ENCODE measurements around the gene RBM10. TPM values are rescaled to one million over a fixed set of nuclear protein-coding genes. Genes with fewer than 3 reads are reported as not detected.
A peak's percentile ranks its signal among the peaks of the same experiment; 100 is the strongest.

Gene RBM10
- total and polyA plus RNA-seq, 4 donors = 8.4 to 46.8 (median 24.3) TPM

DNA sequence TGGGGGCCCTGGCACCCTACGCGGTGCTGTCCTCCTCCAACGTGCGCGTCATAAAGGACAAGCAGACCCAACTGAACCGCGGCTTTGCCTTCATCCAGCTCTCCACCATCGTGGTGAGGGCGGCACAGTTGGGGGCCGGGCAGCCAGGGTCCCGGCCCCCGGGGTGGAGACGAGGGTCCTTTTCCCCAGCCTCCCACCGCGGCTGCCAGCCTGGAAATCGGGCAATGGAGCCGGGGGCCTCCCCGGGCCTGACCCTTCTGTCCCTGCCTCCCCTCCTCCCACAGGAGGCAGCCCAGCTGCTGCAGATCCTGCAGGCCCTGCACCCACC, 34.9 kb downstream of the RBM10 start:
- intact Hi-C loops (cut with DNase I) = no loop called here
- no peaks in the 10 kb centered on the region for H3K36me3 ChIP-seq (ENCODE audit: control insufficient read depth in 1 of 2, insufficient read depth in 2 of 2, low read length in 1 of 2)
- WGBS, 2 donors = 86 to 91% methylated on average over 18 of the region's 18 CpGs
- no peak overlapping the region for H3K4me3 ChIP-seq (ENCODE audit: low read length in 2 of 2)
- no peak for ATAC-seq (ENCODE audit: low FRiP score)
- H3K27ac ChIP-seq (ENCODE audit: low read depth in 1 of 2, low read length in 2 of 2) = no peak overlapping the region
- no peaks in the 10 kb centered on the region for H3K27me3 ChIP-seq (ENCODE audit: control insufficient read depth in 1 of 2, insufficient read depth in 2 of 2, low read length in 1 of 2)
- no peaks in the 10 kb centered on the region for H3K4me1 ChIP-seq (ENCODE audit: control insufficient read depth in 1 of 2, insufficient read depth in 2 of 2, low read length in 2 of 2)
- peak; percentile 43 to 71 for DNase-seq
- no peaks in the 10 kb centered on the region for H3K9me3 ChIP-seq (ENCODE audit: control insufficient read depth, low read length)

DNA sequence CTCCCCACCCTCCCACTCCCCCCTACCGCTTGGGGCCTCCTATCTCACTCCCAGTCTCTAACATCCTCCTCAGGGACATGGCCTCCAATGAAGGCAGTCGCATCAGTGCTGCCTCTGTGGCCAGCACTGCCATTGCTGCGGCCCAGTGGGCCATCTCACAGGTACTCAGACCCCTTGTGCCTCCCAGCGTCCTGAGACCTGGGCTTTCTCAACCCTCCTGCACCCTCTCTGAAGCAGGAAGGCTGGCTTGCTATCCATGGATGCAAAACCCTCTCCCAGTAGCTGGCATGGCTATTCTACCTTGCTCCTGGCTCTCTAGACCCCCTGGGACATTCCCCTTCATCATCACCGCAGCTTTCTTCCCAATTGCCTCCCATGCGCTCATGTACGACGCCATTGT, 35.3 kb downstream of the RBM10 start:
- WGBS, 2 donors = 85 to 87% methylated on average over 8 of the region's 8 CpGs
- Histone ChIP-seq H3K36me3 (ENCODE audit: control insufficient read depth in 1 of 2, insufficient read depth in 2 of 2, low read length in 1 of 2) (peaks cover 0 to 4% of the 10 kb centered on the region in 2 donors), H3K4me1 (ENCODE audit: control insufficient read depth in 1 of 2, insufficient read depth in 2 of 2, low read length in 2 of 2) (no peaks in the 10 kb centered on the region), H3K27ac (ENCODE audit: low read depth in 1 of 2, low read length in 2 of 2) (no peak overlapping the region), H3K4me3 (ENCODE audit: low read length in 2 of 2) (no peak overlapping the region), H3K27me3 (ENCODE audit: control insufficient read depth in 1 of 2, insufficient read depth in 2 of 2, low read length in 1 of 2) (no peaks in the 10 kb centered on the region), H3K9me3 (ENCODE audit: control insufficient read depth, low read length) (no peaks in the 10 kb centered on the region)
- intact Hi-C loops (cut with DNase I) = no loop called here
- ATAC-seq (ENCODE audit: low FRiP score) (no peak), DNase-seq (peak; percentile 6 to 34)

DNA sequence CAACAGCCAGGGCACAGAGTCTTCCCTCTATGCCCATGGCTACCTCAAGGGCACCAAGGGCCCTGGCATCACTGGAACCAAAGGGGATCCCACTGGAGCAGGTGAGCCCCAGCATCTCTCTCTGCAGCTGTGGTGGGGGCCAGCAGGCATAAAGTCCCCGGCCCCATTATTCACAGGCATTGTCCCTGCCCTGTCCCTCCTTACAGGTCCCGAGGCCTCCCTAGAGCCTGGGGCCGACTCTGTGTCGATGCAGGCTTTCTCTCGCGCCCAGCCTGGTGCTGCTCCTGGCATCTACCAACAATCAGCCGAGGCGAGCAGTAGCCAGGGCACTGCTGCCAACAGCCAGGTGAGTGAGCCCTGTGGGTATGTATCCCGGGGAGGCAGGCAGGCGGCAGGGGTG, 36.3 kb downstream of the RBM10 start:
- no peak for ATAC-seq (ENCODE audit: low FRiP score)
- Histone ChIP-seq H3K4me1 (ENCODE audit: control insufficient read depth in 1 of 2, insufficient read depth in 2 of 2, low read length in 2 of 2) (no peaks in the 10 kb centered on the region), H3K9me3 (ENCODE audit: control insufficient read depth, low read length) (no peaks in the 10 kb centered on the region), H3K36me3 (ENCODE audit: control insufficient read depth in 1 of 2, insufficient read depth in 2 of 2, low read length in 1 of 2) (peaks cover 0 to 11% of the 10 kb centered on the region in 2 donors), H3K27ac (ENCODE audit: low read depth in 1 of 2, low read length in 2 of 2) (no peak overlapping the region), H3K4me3 (ENCODE audit: low read length in 2 of 2) (no peak overlapping the region), H3K27me3 (ENCODE audit: control insufficient read depth in 1 of 2, insufficient read depth in 2 of 2, low read length in 1 of 2) (no peaks in the 10 kb centered on the region)
- 90 to 91% methylated on average over 10 of the region's 10 CpGs for WGBS, 2 donors
- intact Hi-C loops (cut with DNase I) = no loop called here
- DNase-seq = peak; percentile 29 to 53

DNA sequence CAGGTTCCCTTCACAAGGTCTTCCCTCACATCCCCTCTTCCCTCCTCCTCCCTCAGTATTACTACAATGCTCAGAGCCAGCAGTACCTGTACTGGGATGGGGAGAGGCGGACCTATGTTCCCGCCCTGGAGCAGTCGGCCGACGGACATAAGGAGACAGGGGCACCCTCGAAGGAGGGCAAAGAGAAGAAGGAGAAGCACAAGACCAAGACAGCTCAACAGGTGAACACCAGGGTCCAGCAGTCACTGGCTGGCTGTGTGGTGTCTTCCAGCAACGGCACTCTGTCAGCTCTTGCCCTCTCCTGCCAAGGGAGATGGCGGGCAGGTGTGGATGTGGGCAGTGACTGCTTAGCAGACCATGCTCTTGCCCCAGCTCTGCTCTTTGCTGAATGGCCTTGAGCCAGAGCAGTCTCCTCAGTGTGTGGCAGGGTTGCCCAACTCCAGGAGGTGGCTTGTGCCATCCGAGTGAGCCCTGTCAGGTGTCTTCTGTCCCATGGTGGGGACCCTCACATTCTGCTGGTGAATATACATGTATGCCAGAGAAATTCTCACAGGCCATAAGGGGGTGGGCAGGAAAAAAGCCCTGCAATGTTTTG, 37.2 kb downstream of the RBM10 start:
- ATAC-seq (ENCODE audit: low FRiP score) (no peak), DNase-seq (peak; percentile 28 to 47)
- Histone ChIP-seq H3K36me3 (ENCODE audit: control insufficient read depth in 1 of 2, insufficient read depth in 2 of 2, low read length in 1 of 2) (peaks cover 0 to 11% of the 10 kb centered on the region in 2 donors), H3K4me1 (ENCODE audit: control insufficient read depth in 1 of 2, insufficient read depth in 2 of 2, low read length in 2 of 2) (no peaks in the 10 kb centered on the region), H3K27me3 (ENCODE audit: control insufficient read depth in 1 of 2, insufficient read depth in 2 of 2, low read length in 1 of 2) (no peaks in the 10 kb centered on the region), H3K9me3 (ENCODE audit: control insufficient read depth, low read length) (no peaks in the 10 kb centered on the region), H3K27ac (ENCODE audit: low read depth in 1 of 2, low read length in 2 of 2) (no peak overlapping the region), H3K4me3 (ENCODE audit: low read length in 2 of 2) (no peak overlapping the region)
- 85 to 87% methylated on average over 9 of the region's 9 CpGs for WGBS, 2 donors
- intact Hi-C loops (cut with DNase I) = no loop called here

DNA sequence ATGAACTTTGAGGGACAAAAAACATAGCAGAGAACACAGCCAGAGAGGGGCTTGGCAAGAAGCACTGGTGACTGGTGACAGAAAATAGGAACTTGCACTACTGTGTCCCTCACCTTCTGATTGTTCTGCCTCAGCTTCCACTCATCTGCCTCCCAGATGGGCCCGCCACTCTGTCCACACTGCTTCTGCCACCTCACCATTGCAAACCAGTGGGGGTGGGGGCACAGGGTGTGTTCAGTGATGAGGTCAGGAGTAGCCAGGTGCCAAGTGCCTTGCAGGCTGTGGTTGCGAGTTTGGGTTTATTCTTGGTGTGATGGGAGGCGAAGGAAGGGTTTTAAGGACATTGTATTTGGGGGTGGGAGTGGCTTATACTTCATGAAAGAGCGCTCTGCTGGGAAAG, 39.5 kb downstream of the RBM10 start:
- ATAC-seq (ENCODE audit: low FRiP score) = no peak
- no peaks in the 10 kb centered on the region for H3K4me1 ChIP-seq (ENCODE audit: control insufficient read depth in 1 of 2, insufficient read depth in 2 of 2, low read length in 2 of 2)
- no peak overlapping the region for H3K27ac ChIP-seq (ENCODE audit: low read depth in 1 of 2, low read length in 2 of 2)
- WGBS, 2 donors = 84 to 86% methylated on average over 4 of the region's 4 CpGs
- H3K36me3 ChIP-seq (ENCODE audit: control insufficient read depth in 1 of 2, insufficient read depth in 2 of 2, low read length in 1 of 2) = peaks cover 0 to 11% of the 10 kb centered on the region in 2 donors
- DNase-seq = peak; percentile 26 to 35
- no peak overlapping the region for H3K4me3 ChIP-seq (ENCODE audit: low read length in 2 of 2)
- H3K9me3 ChIP-seq (ENCODE audit: control insufficient read depth, low read length) = no peaks in the 10 kb centered on the region
- H3K27me3 ChIP-seq (ENCODE audit: control insufficient read depth in 1 of 2, insufficient read depth in 2 of 2, low read length in 1 of 2) = no peaks in the 10 kb centered on the region
- intact Hi-C loops (cut with DNase I) = no loop called here

DNA sequence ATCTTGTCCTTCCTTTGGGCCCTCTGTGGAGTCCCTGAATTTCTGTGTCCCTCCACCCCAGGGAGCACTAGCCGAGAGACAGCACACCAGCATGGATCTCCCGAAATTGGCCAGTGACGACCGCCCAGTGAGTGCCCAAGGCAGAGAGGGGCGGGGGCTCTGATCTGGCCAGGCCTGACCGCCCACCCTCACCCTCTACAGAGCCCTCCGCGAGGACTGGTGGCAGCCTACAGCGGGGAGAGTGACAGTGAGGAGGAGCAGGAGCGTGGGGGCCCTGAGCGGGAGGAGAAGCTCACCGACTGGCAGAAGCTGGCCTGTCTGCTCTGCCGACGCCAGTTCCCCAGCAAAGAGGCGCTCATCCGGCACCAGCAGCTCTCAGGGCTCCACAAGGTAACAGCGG, 40.2 kb downstream of the RBM10 start:
- H3K27me3 ChIP-seq (ENCODE audit: control insufficient read depth in 1 of 2, insufficient read depth in 2 of 2, low read length in 1 of 2) = no peaks in the 10 kb centered on the region
- H3K4me1 ChIP-seq (ENCODE audit: control insufficient read depth in 1 of 2, insufficient read depth in 2 of 2, low read length in 2 of 2) = no peaks in the 10 kb centered on the region
- no peaks in the 10 kb centered on the region for H3K9me3 ChIP-seq (ENCODE audit: control insufficient read depth, low read length)
- no peak overlapping the region for H3K27ac ChIP-seq (ENCODE audit: low read depth in 1 of 2, low read length in 2 of 2)
- ATAC-seq (ENCODE audit: low FRiP score) = peak; percentile 30
- H3K36me3 ChIP-seq (ENCODE audit: control insufficient read depth in 1 of 2, insufficient read depth in 2 of 2, low read length in 1 of 2) = peaks cover 0 to 11% of the 10 kb centered on the region in 2 donors
- 82 to 91% methylated on average over 17 of the region's 17 CpGs for WGBS, 2 donors
- no peak overlapping the region for H3K4me3 ChIP-seq (ENCODE audit: low read length in 2 of 2)
- intact Hi-C loops (cut with DNase I) = no loop called here
- DNase-seq = peak; percentile 30 to 74

DNA sequence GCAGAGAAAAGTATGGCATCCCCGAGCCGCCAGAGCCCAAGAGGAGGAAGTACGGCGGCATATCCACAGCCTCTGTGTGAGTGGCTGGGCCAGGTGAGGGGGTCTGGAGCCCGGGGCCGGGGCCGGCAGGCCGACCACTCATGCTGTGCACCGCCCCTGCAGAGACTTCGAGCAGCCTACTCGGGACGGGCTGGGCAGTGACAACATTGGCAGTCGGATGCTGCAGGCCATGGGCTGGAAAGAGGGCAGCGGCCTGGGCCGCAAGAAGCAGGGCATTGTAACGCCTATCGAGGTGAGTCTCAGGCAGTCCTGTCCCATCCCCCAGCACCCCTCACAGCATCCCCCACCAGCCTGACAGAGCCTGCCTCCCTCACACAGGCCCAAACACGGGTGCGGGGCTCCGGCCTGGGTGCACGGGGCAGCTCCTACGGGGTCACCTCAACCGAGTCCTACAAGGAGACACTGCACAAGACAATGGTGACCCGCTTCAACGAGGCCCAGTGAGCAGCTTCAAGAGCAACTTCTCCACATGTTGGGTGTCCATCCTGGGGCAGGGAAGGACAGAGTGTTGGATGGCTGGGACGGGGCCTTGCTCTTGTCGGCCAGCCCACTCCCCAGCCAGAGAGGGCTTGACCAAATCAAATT, 41.2 kb downstream of the RBM10 start:
- 83 to 85% methylated on average over 27 of the region's 27 CpGs for WGBS, 2 donors
- H3K27ac ChIP-seq (ENCODE audit: low read depth in 1 of 2, low read length in 2 of 2) = no peak overlapping the region
- ATAC-seq (ENCODE audit: low FRiP score) (no peak), DNase-seq (peak; percentile 29 to 58)
- no peaks in the 10 kb centered on the region for H3K27me3 ChIP-seq (ENCODE audit: control insufficient read depth in 1 of 2, insufficient read depth in 2 of 2, low read length in 1 of 2)
- peaks cover 0 to 11% of the 10 kb centered on the region in 2 donors for H3K36me3 ChIP-seq (ENCODE audit: control insufficient read depth in 1 of 2, insufficient read depth in 2 of 2, low read length in 1 of 2)
- H3K4me1 ChIP-seq (ENCODE audit: control insufficient read depth in 1 of 2, insufficient read depth in 2 of 2, low read length in 2 of 2) = no peaks in the 10 kb centered on the region
- intact Hi-C loops (cut with DNase I) = no loop called here
- H3K4me3 ChIP-seq (ENCODE audit: low read length in 2 of 2) = no peak overlapping the region
- H3K9me3 ChIP-seq (ENCODE audit: control insufficient read depth, low read length) = no peaks in the 10 kb centered on the region

DNA sequence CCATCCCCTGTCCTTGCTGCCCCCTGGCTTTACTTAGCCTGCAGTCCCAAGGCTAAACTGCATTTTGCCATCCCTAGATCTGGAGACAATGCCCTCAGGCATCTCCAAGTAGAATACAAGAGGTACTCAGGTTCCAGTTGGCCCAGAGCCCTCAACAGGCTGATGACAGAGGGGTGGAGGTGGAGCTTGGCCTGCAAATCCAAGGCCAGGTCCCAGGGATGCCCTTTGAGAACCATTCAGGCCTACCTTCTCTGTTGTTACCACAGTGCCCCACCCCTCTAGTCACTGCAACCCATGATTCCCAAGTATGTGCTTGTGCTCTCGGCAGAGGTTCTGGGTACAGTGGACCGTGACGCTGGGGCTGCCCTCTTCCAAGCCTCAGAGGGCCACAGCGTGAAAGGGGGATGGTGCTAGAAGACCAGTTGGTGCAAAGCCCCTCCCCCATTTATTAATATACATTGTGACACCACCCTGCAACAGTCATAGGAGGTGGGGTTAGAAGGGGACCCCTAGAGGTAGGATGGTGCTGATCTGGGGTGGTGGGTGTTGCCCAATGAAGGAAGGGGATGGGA, 42.2 kb downstream of the RBM10 start:
- Histone ChIP-seq H3K27me3 (ENCODE audit: control insufficient read depth in 1 of 2, insufficient read depth in 2 of 2, low read length in 1 of 2) (no peaks in the 10 kb centered on the region), H3K36me3 (ENCODE audit: control insufficient read depth in 1 of 2, insufficient read depth in 2 of 2, low read length in 1 of 2) (peaks cover 0 to 11% of the 10 kb centered on the region in 2 donors), H3K27ac (ENCODE audit: low read depth in 1 of 2, low read length in 2 of 2) (no peak overlapping the region), H3K4me3 (ENCODE audit: low read length in 2 of 2) (no peak overlapping the region), H3K9me3 (ENCODE audit: control insufficient read depth, low read length) (no peaks in the 10 kb centered on the region), H3K4me1 (ENCODE audit: control insufficient read depth in 1 of 2, insufficient read depth in 2 of 2, low read length in 2 of 2) (no peaks in the 10 kb centered on the region)
- intact Hi-C loops (cut with DNase I) = no loop called here
- ATAC-seq (ENCODE audit: low FRiP score) (no peak), DNase-seq (peak; percentile 27 to 42)
- 70 to 72% methylated on average over 4 of the region's 4 CpGs for WGBS, 2 donors

DNA sequence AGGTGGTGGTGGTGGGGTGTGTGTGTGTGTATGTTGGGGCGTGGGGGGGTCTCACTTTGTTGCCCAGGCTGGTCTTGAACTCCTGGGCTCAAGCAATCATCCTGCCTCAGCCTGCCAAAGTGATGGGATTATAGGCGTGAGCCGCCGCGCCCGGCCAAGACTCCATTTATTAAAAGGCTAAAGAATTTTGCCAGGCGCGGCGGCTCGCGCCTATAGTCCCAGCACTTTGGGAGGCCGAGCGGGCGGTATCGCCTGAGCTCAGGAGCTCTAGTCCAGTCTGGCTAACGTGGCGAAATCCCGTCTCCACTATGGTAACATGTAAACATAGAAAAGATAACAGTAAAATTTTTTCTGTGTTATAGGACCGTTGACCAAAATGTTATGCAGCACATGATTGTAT, 44.9 kb downstream of the RBM10 start:
- Histone ChIP-seq H3K27me3 (ENCODE audit: control insufficient read depth in 1 of 2, insufficient read depth in 2 of 2, low read length in 1 of 2) (no peaks in the 10 kb centered on the region), H3K27ac (ENCODE audit: low read depth in 1 of 2, low read length in 2 of 2) (no peak overlapping the region), H3K4me3 (ENCODE audit: low read length in 2 of 2) (no peak overlapping the region), H3K4me1 (ENCODE audit: control insufficient read depth in 1 of 2, insufficient read depth in 2 of 2, low read length in 2 of 2) (no peaks in the 10 kb centered on the region), H3K36me3 (ENCODE audit: control insufficient read depth in 1 of 2, insufficient read depth in 2 of 2, low read length in 1 of 2) (peaks cover 0 to 11% of the 10 kb centered on the region in 2 donors), H3K9me3 (ENCODE audit: control insufficient read depth, low read length) (no peaks in the 10 kb centered on the region)
- DNase-seq (peak; percentile 21 to 23), ATAC-seq (ENCODE audit: low FRiP score) (no peak)
- intact Hi-C loops (cut with DNase I) = loop anchor here (2.0 to 10.0 kb wide), 3 partner anchors 192 to 835 kb away; no protein-coding TSS in a partner anchor
- WGBS, 2 donors = 51 to 53% methylated on average over 19 of the region's 19 CpGs

Data from aorta (tissue), 5 donors.